HG03439 (cell line): Measurements from ENCODE around the gene MIER2.
"Not testable (repeated sequence)": the region's sequence is repeated elsewhere in the genome, so short reads cannot be mapped to it uniquely, and the experiment has no call there.

Experiments used
- ATAC-seq: cut with Tn5 transposase; IDR thresholded peaks from one replicate; pipeline ENCODE4 v1.9.1; 2021; ENCODE audit warnings: mild to moderate bottlenecking, moderate library complexity; ENCODE audit not compliant: unreplicated experiment

Gene MIER2, protein sequence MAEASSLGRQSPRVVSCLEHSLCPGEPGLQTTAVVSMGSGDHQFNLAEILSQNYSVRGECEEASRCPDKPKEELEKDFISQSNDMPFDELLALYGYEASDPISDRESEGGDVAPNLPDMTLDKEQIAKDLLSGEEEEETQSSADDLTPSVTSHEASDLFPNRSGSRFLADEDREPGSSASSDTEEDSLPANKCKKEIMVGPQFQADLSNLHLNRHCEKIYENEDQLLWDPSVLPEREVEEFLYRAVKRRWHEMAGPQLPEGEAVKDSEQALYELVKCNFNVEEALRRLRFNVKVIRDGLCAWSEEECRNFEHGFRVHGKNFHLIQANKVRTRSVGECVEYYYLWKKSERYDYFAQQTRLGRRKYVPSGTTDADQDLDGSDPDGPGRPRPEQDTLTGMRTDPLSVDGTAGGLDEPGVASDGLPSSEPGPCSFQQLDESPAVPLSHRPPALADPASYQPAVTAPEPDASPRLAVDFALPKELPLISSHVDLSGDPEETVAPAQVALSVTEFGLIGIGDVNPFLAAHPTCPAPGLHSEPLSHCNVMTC

DNA sequence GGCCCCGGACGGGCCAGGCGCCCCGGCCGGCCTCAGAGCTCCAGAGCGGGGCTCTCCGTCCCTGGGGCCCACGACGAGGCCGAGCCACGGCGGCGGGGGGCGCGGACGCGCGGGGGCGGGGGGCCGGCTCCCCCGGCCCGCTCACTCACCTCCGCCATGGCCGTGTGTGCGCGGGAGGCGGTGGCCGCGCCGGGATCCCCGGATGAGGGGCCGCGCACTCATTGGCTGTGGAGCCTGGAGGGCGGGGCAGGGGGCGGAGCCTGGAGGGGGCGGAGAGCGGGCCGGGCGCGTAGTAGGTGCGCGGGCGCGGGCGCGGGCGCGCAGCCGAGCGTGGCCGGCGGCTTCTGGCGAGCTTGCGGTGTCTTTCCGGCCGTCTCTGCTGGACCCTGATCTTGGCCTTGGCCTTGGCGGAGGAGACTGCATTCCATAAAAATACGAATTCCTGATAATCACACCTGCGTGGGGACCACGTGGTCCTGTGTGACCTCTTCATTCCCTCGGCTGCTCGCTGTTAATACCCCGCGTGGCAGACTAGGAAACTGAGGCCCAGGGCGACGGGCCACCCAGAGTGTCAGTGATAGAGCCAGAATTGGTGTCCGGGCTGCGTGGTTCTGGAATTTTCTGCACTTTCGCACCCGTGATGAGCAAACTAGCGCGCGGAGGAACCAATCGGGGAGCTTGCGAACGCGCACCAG lies at the start of gene MIER2:
MIER2 (minus strand) TSS at position 172 of the 695 bp plus-strand sequence; CDS start at position 158, 14 bp downstream.
- peak; percentile 59 for ATAC-seq

DNA sequence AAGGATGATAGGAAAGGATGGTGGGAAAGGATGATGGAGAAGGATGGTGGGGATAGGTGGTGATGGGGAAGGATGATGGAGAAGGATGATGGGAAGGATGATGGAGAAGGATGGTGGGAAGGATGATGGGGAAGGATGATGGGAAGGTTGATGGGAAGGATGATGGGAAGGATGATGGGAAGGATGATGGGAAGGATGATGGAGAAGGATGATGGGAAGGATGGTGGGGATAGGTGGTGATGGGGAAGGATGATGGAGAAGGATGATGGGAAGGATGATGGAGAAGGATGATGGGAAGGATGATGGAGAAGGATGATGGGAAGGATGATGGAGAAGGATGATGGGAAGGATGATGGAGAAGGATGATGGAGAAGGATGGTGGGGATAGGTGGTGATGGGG lies 49.0 kb upstream of the MIER2 start:
- not testable (repeated sequence) for ATAC-seq

- ATAC-seq, result no peak
Observed at GRCh38 chr19:392375-392970, 47.9 kb upstream of the MIER2 start.

GRCh38 chr19:391726-392374 lies 47.3 kb upstream of the MIER2 start:
- no peak for ATAC-seq

GRCh38 chr19:391207-391557 lies 46.6 kb upstream of the MIER2 start:
- no peak for ATAC-seq

GRCh38 chr19:390386-391206 lies 46.0 kb upstream of the MIER2 start:
- ATAC-seq, result no peak

DNA sequence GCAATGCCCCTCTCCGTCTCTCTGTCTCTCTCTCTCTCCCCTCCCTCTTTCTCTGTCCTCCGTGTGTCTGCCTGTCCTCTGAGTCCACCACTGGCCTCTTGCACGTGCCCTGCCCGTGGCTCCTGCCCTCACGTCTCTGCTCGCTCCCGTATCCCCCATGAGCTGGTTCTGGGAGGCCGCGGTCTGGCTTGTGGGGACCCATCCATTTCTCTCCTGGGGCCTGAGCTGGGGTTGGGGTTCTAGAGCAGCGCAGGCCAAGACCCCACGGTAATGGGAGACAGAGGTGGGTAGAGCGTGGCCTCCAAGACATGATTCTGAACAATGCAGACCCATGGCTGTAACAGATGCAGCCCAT lies 45.3 kb upstream of the MIER2 start:
- no peak for ATAC-seq

DNA sequence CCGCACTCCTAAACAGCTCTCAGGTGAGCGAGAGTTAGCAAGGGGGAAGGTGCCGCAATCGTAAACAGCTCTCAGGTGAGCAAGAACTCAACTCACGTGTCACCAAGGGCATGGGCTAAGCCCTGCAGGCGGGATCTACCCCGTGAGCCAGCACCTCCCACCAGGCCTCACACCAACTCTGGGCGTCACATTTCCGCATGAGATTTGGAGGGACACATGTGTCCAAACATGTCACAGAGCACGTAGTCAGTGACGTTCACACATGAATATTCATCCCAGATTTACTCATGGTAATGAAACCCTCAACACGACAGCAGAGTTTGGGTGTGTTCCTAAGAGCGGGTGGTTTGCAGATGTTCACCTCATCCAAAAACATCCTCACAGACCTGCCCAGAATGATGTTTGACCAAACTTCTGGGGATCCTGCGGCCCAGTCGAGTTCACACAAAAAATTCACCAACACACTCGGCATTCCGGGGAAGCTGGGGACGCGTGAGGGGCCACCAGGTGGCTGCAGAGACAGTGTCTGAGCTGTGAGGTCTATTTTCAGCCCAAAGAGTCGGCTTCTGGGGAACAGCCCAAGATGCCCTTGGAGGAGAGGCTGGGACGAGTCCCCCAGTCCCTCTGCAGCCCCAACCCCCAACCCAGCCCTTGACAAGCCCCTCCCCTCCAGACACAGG lies 44.8 kb upstream of the MIER2 start:
- ATAC-seq, result no peak

DNA sequence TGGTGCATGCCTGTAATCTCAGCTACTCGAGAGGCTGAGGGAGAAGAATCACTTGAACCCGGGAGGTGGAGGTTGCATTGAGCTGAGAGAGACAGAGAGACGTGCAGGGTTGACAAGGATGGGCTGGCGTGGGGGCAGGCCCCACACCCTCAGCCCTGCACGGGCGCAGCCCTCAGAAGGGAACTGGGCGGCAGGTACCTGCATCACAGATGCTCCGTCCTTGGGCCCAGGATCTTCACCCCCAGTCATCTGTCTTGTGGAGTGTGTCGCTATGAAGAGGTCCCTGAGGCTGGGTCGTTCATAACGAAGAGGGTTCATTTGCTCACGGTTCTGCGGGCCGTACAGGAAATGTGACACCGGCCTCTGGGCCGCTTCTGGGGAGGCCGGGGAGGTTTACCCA lies 44.1 kb upstream of the MIER2 start:
- no peak for ATAC-seq

DNA sequence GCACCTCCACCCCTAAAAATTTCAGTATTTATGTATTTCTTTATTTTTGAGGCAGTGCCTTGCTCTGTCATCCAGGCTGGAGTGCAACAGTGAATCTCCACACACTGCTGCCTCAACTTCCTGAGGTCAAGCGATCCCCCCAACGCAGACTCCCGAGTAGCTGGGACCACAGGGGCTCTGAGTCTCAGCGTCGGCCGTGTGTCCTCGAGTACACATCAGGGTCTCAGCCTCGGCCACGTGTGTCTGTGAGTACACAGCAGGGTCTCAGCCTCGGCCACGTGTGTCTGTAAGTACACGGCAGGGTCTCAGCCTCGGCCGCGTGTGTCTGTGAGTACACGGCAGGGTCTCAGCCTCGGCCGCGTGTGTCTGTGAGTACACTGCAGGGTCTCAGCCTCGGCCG lies 43.2 kb upstream of the MIER2 start:
- ATAC-seq, result no peak

DNA sequence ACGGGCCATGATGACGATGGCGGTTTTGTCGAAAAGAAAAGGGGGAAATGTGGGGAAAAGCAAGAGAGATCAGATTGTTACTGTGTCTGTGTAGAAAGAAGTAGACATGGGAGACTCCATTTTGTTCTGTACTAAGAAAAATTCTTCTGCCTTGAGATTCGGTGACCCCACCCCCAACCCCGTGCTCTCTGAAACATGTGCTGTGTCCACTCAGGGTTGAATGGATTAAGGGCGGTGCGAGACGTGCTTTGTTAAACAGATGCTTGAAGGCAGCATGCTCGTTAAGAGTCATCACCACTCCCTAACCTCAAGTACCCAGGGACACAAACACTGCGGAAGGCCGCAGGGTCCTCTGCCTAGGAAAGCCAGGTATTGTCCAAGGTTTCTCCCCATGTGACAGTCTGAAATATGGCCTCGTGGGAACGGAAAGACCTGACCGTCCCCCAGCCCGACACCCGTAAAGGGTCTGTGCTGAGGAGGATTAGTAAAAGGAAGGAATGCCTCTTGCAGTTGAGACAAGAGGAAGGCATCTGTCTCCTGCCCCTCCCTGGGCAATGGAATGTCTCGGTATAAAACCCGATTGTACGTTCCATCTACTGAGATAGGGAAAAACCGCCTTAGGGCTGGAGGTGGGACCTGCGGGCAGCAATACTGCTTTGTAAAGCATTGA lies 42.2 kb upstream of the MIER2 start:
- not testable (repeated sequence) for ATAC-seq

GRCh38 chr19:386189-386588 lies 41.6 kb upstream of the MIER2 start:
- ATAC-seq, result not testable (repeated sequence)

DNA sequence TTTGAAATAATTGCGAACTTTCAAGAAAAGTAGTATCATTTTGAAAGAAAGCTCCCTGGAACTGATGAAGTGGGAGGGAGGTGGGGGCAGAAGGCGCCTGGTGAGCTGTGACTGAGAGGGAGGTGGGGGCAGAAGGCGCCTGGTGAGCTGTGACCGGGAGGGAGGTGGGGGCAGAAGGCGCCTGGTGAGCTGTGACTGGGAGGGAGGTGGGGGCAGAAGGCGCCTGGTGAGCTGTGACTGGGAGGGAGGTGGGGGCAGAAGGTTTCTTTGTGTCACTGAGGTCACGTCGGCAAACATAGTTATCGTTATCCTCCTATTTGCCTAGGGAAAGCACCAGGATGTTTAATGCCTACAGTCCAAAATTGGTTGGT lies 40.2 kb upstream of the MIER2 start:
- no peak for ATAC-seq

GRCh38 chr19:383922-384798 lies 39.6 kb upstream of the MIER2 start:
- ATAC-seq, result no peak

GRCh38 chr19:383040-383439 lies 38.4 kb upstream of the MIER2 start:
- ATAC-seq, result no peak

DNA sequence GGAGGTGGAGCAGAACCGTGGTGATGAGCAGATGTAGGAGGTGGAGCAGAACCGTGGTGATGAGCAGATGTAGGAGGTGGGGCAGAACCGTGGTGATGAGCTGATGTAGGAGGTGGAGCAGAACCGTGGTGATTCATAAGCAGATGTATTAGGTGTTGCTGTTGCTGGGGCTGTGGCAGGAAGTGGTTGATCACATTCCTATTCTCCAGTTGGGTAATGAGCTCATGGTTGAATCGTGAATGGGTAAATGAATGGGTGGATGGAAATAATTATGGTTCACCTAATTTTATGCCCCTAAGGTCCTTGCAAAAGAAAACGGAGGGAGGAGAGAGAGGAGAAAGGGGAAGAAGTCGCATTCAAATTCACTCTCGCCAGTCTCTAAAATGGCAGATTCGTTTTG lies 38.0 kb upstream of the MIER2 start:
- not testable (repeated sequence) for ATAC-seq

- not testable (repeated sequence) for ATAC-seq
Observed at GRCh38 chr19:381901-382300, 37.3 kb upstream of the MIER2 start.

- ATAC-seq, result not testable (repeated sequence)
Observed at GRCh38 chr19:380618-381219, 36.1 kb upstream of the MIER2 start.
